Peyer's patch (tissue), 4 donors: ENCODE data around the gene ELFN2.

Source experiments
- CTCF ChIP-seq, 6 experiments: fragments of 450-650 bp in 4 of 6; fragments of 200-600 bp in 2 of 6; sonication (generic) in 1 of 6; IDR thresholded peaks; one replicate each; pipeline ENCODE4 v1.5.1; 2017 to 2019; ENCODE audit warnings: antibody characterized with exemption in 6 of 6, mild to moderate bottlenecking in 3 of 6, moderate library complexity in 1 of 6
- POLR2A ChIP-seq, 2 donors: fragments of 450-650 bp; IDR thresholded peaks; one replicate each; pipeline ENCODE4 v1.5.1; 2017; ENCODE audit warnings: antibody characterized with exemption in 2 of 2, mild to moderate bottlenecking in 2 of 2, moderate library complexity in 2 of 2

- TF ChIP-seq CTCF (IDR thresholded peaks at IDR 0.05) (no peak), POLR2A (IDR thresholded peaks at IDR 0.05) (no peak)
Observed at GRCh38 chr22:37337204-37337943, 89.9 kb downstream of the ELFN2 start.
